Astrocyte of the cerebellum (primary cell): ENCODE results near the gene TLCD1.
"Not testable (repeated sequence)": the region's sequence is repeated elsewhere in the genome, so short reads cannot be mapped to it uniquely, and the experiment has no call there.

ENCODE experiments used
- DNase-seq: peaks from one replicate; pipeline ENCODE4 v3.0.0-alpha.2; 2011; ENCODE audit warnings: low read depth
- H3K4me3 ChIP-seq: 2 replicates; pipeline ENCODE4 v1.5.1; 2011; ENCODE audit warnings: mild to moderate bottlenecking, low read depth, low read length, moderate library complexity
- in situ Hi-C: cut with HindIII; loops from 2 replicates; pipeline ENCODE4 v1.10.0; 2017; ENCODE audit warnings: low sequenced_read_pairs
- TF ChIP-seq, protein P1 (sequence below): IDR thresholded peaks from 2 replicates; pipeline ENCODE4 v1.5.1; 2012; ENCODE audit warnings: low read length, low read depth, moderate library complexity, mild to moderate bottlenecking; ENCODE audit errors: missing control alignments

Gene TLCD1

DNA sequence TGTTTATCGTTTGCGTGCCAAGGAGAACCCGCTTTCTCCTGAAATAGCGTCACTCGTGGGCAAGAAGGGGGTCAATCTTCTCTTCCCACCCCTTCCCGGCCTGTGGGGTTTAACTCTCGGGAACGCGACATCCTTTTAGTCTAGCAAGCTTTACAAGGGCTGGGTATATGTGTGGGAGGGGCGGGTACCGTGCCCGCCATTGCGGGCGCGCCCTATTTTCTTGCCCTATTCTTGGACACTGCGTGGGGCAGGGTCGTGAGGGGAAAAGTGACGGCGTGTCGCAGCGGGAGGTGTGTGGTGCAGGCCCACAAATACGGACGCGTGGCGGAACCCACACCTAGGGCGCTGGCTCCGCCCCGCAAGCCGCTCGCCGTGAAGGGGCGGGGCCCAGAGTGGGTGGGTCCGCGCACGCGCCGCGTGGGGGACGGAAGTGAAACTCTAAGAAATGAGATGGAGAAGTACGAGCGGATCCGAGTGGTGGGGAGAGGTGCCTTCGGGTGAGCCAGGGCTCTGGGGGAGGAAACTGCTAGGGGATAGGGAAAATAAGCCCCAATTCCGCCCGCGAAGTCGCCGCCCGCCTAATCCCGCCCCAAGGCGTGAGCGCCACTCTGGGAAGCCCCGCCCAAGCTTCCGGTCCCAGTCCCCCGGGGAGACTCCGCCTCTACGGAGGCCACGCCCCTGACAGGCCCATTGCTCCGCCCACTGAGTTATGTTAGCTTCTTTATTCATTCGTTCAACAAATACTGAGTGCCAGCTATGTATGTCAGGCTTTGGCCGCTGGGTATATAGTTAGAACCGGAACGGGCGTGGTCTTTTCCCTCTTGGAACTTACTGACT is 2.5 kb upstream of the TLCD1 start, which contains the start of gene NEK8:
TSS of gene NEK8 (plus strand) at position 425 of the 837 bp plus-strand sequence. CDS start at position 451, 26 bp downstream.
- H3K4me3 ChIP-seq = peak within 1 kb of the TSS; percentile 73
- peak; percentile 79 for DNase-seq
- TF ChIP-seq, protein P1, sequence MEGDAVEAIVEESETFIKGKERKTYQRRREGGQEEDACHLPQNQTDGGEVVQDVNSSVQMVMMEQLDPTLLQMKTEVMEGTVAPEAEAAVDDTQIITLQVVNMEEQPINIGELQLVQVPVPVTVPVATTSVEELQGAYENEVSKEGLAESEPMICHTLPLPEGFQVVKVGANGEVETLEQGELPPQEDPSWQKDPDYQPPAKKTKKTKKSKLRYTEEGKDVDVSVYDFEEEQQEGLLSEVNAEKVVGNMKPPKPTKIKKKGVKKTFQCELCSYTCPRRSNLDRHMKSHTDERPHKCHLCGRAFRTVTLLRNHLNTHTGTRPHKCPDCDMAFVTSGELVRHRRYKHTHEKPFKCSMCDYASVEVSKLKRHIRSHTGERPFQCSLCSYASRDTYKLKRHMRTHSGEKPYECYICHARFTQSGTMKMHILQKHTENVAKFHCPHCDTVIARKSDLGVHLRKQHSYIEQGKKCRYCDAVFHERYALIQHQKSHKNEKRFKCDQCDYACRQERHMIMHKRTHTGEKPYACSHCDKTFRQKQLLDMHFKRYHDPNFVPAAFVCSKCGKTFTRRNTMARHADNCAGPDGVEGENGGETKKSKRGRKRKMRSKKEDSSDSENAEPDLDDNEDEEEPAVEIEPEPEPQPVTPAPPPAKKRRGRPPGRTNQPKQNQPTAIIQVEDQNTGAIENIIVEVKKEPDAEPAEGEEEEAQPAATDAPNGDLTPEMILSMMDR = no peak
- in situ Hi-C loops = loop anchor here (10.0 kb wide), 1 partner anchor 56 kb away; no protein-coding TSS in a partner anchor

DNA sequence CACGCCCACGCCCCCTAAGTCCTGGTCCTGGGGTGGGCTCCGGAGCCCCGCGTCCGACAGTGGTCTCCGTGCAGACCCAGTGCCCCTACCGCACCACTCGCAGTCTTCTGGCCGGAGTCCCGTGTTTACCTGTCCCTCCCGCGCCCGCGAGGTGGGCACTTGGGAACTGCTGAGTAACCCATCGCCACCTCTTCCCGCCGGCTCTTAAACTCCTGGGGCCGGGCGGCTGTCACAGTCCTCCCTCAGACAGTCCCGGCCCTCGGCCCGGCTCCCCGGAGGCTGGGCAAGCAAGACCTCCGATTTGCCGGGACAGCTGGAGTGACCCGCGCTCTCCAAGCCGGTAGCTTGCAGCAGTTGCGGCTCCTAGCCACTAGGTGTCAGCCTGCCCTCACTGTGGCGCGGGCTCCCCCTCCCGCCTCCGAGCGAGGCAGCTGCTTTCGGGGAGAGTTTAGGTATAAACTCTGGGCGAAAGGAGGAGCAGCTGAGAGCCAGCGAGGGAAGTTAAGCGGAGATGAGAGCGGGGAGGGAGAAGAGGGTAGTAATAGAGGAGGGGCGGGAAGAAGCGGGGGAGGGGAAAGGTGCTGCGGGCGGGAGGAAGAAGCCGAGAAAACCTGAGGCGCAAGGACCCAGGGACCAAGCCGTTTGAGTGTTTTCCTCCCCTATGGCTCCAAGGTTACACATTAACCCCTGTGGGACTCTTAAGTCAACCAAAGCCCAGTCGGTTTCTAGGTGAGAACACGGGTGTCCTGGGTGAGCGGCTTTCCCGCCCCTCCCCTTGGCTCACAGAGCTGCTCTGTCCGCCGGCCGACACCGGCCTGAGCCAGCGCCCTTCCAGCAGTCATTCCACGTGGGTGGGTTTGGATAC is 826 bp upstream of the TLCD1 start:
- H3K4me3 ChIP-seq = peak overlapping the region; percentile 73
- in situ Hi-C loops = loop anchor here (10.0 kb wide), 1 partner anchor 58 kb away; no protein-coding TSS in a partner anchor
- peak; percentile 86 for DNase-seq
- TF ChIP-seq, protein P1 = peak; percentile 98

DNA sequence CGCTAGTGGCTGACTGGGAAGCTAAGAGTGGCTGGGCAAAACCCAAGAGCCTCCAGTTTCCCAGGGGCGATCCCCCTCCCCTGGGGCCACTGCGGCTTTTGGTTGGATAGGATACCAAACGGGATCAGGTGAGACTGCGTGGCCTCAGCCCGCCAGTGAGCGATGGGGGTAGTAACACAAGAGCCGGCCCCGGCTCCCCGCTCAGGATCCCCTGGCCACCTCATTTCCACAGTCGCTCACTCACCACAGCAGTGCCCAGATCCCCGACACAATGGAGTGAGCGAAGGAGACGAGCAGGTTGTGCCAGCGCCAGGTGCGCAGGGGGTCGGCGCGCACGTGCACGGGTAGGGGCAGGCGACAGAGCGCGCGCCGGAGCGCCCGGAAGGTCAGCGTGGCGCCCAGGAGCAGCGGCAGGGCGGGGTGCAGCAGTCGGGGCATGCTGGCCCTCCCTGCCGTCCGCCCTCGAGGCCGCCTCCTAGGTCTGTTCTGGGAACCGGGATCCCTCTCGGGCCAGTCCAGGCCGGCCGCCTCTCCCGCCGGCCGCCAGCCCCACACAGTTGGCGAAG is 290 bp downstream of the TLCD1 start:
- TF ChIP-seq, protein P1 = no peak
- peak overlapping the region; percentile 73 for H3K4me3 ChIP-seq
- in situ Hi-C loops = loop anchor here (10.0 kb wide), 1 partner anchor 59 kb away; no protein-coding TSS in a partner anchor
- DNase-seq = no peak

DNA sequence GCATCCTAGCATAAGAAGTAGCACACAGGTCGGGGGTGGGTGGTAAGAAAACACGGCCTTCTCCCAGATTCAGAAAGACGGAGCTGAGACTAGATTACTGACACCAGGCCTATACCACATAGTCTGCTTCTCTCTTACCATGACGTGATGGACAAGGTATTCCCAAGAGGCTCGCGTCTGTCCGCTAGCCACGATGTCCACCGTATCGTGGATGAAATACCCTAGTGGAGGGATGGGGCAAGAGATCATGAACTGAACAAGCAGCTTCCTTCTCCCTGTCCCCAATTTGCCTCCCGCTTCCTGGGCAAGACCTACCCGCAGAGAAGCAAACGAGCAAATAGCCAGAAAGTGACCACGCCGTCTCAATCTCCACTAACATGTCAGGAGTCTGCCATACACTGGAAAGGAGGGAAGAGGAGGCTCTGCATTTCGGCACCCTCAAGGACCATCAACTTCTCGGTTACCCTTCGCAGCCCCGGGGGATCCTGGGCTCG is 820 bp downstream of the TLCD1 start:
- peak overlapping the region; percentile 73 for H3K4me3 ChIP-seq
- TF ChIP-seq, protein P1 = no peak
- in situ Hi-C loops = loop anchor here (10.0 kb wide), 1 partner anchor 60 kb away; no protein-coding TSS in a partner anchor
- DNase-seq = no peak

DNA sequence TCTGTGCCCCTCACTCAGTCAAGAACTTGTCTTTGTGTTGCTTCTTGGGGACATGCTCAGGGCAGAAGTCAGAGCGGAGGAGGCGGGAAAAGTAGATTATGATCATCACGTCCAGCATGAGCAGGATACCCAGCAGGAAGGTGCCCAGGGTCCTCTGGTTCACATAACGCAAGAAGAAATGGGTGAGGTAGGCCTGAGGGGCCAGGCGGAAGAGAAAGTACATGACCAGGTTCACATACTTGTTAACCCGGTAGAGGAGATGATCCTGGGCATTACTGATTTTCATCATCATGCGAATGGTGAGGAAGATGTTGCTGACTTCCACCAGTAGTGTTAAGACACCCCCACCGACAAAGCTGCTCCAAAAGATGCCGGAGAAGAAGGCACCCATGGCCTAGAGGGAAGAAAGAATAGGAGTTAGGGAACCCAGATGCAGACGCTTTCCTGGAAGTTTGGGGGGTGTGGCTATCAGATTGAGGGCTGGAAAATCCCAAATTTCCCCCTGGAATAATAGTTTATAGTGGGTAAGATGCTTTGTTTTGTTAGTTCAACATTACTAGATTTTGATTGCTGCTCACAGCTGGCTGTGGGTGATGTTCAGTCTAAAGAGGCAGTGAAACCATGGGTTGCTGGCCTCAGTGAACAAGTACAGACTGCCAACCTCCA is 1.4 kb downstream of the TLCD1 start:
- in situ Hi-C loops = loop anchor here (10.0 kb wide), 1 partner anchor 60 kb away; no protein-coding TSS in a partner anchor
- H3K4me3 ChIP-seq = no peak overlapping the region
- DNase-seq = no peak
- TF ChIP-seq, protein P1 = no peak

DNA sequence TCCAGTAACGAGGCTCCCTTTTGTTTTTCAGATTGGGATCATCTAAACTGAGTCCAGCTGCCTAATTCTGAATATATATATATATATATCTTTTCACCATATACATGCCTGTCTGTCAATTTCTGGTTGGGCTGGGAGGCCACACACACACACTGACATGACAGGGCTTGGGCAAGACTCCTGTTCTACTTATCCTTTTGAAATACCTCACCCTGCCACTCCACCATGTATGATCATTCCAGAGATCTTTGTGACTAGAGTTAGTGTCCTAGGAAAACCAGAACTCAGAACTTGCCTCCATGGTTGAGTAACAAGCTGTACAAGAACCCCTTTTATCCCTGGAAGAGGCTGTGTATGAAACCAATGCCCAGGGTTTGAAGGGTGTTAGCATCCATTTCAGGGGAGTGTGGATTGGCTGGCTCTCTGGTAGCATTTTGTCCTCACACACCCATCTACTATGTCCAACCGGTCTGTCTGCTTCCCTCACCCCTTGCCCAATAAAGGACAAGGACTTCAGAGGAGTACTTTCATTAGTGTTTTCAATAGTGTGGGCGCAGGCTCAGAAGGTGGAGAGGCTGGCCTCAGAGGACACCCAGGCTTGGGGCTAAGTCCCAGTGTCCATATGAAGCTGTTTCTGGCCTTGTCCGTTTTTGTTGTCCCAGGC is 2.1 kb downstream of the TLCD1 start:
- not testable (repeated sequence) for H3K4me3 ChIP-seq, DNase-seq
- in situ Hi-C loops = loop anchor here (10.0 kb wide), 1 partner anchor 61 kb away; no protein-coding TSS in a partner anchor
